Measurements from ENCODE around the gene SCUBE3. TPM values are rescaled to one million over a fixed set of nuclear protein-coding genes. Genes with fewer than 3 reads are reported as not detected.

Gene SCUBE3
- total and polyA plus RNA-seq, 2 donors, result 0.09 to 0.14 TPM

GRCh38 chr6:35170891-35171290 is 42.9 kb upstream of the SCUBE3 start:
- DNase-seq (ENCODE audit: low read depth in 6 of 9, low spot score in 9 of 9), result no peak
- H3K4me3 ChIP-seq (ENCODE audit: low read length in 2 of 2), result no peak overlapping the region
- 98% methylated on average over 3 of the region's 3 CpGs for WGBS
- H3K27me3 ChIP-seq (ENCODE audit: control insufficient read depth in 2 of 2, insufficient read depth in 1 of 2, low read length in 1 of 2), result peaks cover 0 to 7% of the 10 kb centered on the region in 2 donors
- H3K4me1 ChIP-seq (ENCODE audit: control insufficient read depth in 2 of 2, insufficient read depth in 2 of 2, low read length in 2 of 2), result no peaks in the 10 kb centered on the region
- H3K27ac ChIP-seq (ENCODE audit: low read depth in 1 of 2, low read length in 1 of 2), result no peak overlapping the region
- H3K9me3 ChIP-seq (ENCODE audit: control insufficient read depth in 2 of 2, insufficient read depth in 1 of 2, low read length in 1 of 2), result no peaks in the 10 kb centered on the region
- H3K36me3 ChIP-seq (ENCODE audit: control insufficient read depth in 2 of 2, insufficient read depth in 2 of 2, low read length in 1 of 2), result no peaks in the 10 kb centered on the region

GRCh38 chr6:35173044-35173426 is 40.7 kb upstream of the SCUBE3 start:
- Histone ChIP-seq H3K9me3 (ENCODE audit: control insufficient read depth in 2 of 2, insufficient read depth in 1 of 2, low read length in 1 of 2) (no peaks in the 10 kb centered on the region), H3K4me3 (ENCODE audit: low read length in 2 of 2) (no peak overlapping the region), H3K36me3 (ENCODE audit: control insufficient read depth in 2 of 2, insufficient read depth in 2 of 2, low read length in 1 of 2) (no peaks in the 10 kb centered on the region), H3K27ac (ENCODE audit: low read depth in 1 of 2, low read length in 1 of 2) (no peak overlapping the region), H3K4me1 (ENCODE audit: control insufficient read depth in 2 of 2, insufficient read depth in 2 of 2, low read length in 2 of 2) (no peaks in the 10 kb centered on the region), H3K27me3 (ENCODE audit: control insufficient read depth in 2 of 2, insufficient read depth in 1 of 2, low read length in 1 of 2) (peaks cover 0 to 7% of the 10 kb centered on the region in 2 donors)
- DNase-seq (ENCODE audit: low read depth in 6 of 9, low spot score in 9 of 9), result no peak
- WGBS, result 91% methylated on average over 5 of the region's 5 CpGs

- peaks cover 0 to 5% of the 10 kb centered on the region in 2 donors for H3K27me3 ChIP-seq (ENCODE audit: control insufficient read depth in 2 of 2, insufficient read depth in 1 of 2, low read length in 1 of 2)
- WGBS, result 86% methylated on average over 7 of the region's 7 CpGs
- no peaks in the 10 kb centered on the region for H3K4me1 ChIP-seq (ENCODE audit: control insufficient read depth in 2 of 2, insufficient read depth in 2 of 2, low read length in 2 of 2)
- DNase-seq (ENCODE audit: low read depth in 6 of 9, low spot score in 9 of 9), result no peak
- no peaks in the 10 kb centered on the region for H3K9me3 ChIP-seq (ENCODE audit: control insufficient read depth in 2 of 2, insufficient read depth in 1 of 2, low read length in 1 of 2)
- H3K4me3 ChIP-seq (ENCODE audit: low read length in 2 of 2), result no peak overlapping the region
- H3K36me3 ChIP-seq (ENCODE audit: control insufficient read depth in 2 of 2, insufficient read depth in 2 of 2, low read length in 1 of 2), result no peaks in the 10 kb centered on the region
- no peak overlapping the region for H3K27ac ChIP-seq (ENCODE audit: low read depth in 1 of 2, low read length in 1 of 2)
Observed at GRCh38 chr6:35173427-35174087, 40.2 kb upstream of the SCUBE3 start.

GRCh38 chr6:35174088-35174434 is 39.7 kb upstream of the SCUBE3 start:
- Histone ChIP-seq H3K27ac (ENCODE audit: low read depth in 1 of 2, low read length in 1 of 2) (no peak overlapping the region), H3K36me3 (ENCODE audit: control insufficient read depth in 2 of 2, insufficient read depth in 2 of 2, low read length in 1 of 2) (no peaks in the 10 kb centered on the region), H3K27me3 (ENCODE audit: control insufficient read depth in 2 of 2, insufficient read depth in 1 of 2, low read length in 1 of 2) (peaks cover 0 to 5% of the 10 kb centered on the region in 2 donors), H3K9me3 (ENCODE audit: control insufficient read depth in 2 of 2, insufficient read depth in 1 of 2, low read length in 1 of 2) (no peaks in the 10 kb centered on the region), H3K4me3 (ENCODE audit: low read length in 2 of 2) (no peak overlapping the region), H3K4me1 (ENCODE audit: control insufficient read depth in 2 of 2, insufficient read depth in 2 of 2, low read length in 2 of 2) (no peaks in the 10 kb centered on the region)
- no peak for DNase-seq (ENCODE audit: low read depth in 6 of 9, low spot score in 9 of 9)
- 70% methylated on average over 2 of the region's 2 CpGs for WGBS

- H3K27ac ChIP-seq (ENCODE audit: low read depth in 1 of 2, low read length in 1 of 2), result no peak overlapping the region
- H3K9me3 ChIP-seq (ENCODE audit: control insufficient read depth in 2 of 2, insufficient read depth in 1 of 2, low read length in 1 of 2), result no peaks in the 10 kb centered on the region
- DNase-seq (ENCODE audit: low read depth in 6 of 9, low spot score in 9 of 9), result no peak
- WGBS, result 95% methylated on average over 4 of the region's 4 CpGs
- no peak overlapping the region for H3K4me3 ChIP-seq (ENCODE audit: low read length in 2 of 2)
- H3K4me1 ChIP-seq (ENCODE audit: control insufficient read depth in 2 of 2, insufficient read depth in 2 of 2, low read length in 2 of 2), result no peaks in the 10 kb centered on the region
- no peaks in the 10 kb centered on the region for H3K36me3 ChIP-seq (ENCODE audit: control insufficient read depth in 2 of 2, insufficient read depth in 2 of 2, low read length in 1 of 2)
- H3K27me3 ChIP-seq (ENCODE audit: control insufficient read depth in 2 of 2, insufficient read depth in 1 of 2, low read length in 1 of 2), result peaks cover 0 to 5% of the 10 kb centered on the region in 2 donors
Observed at GRCh38 chr6:35174501-35174900, 39.3 kb upstream of the SCUBE3 start.

- 45% methylated on average over 3 of the region's 3 CpGs for WGBS
- H3K4me1 ChIP-seq (ENCODE audit: control insufficient read depth in 2 of 2, insufficient read depth in 2 of 2, low read length in 2 of 2), result no peaks in the 10 kb centered on the region
- H3K4me3 ChIP-seq (ENCODE audit: low read length in 2 of 2), result no peak overlapping the region
- DNase-seq (ENCODE audit: low read depth in 6 of 9, low spot score in 9 of 9), result no peak
- no peaks in the 10 kb centered on the region for H3K36me3 ChIP-seq (ENCODE audit: control insufficient read depth in 2 of 2, insufficient read depth in 2 of 2, low read length in 1 of 2)
- H3K9me3 ChIP-seq (ENCODE audit: control insufficient read depth in 2 of 2, insufficient read depth in 1 of 2, low read length in 1 of 2), result no peaks in the 10 kb centered on the region
- peaks cover 0 to 7% of the 10 kb centered on the region in 2 donors for H3K27me3 ChIP-seq (ENCODE audit: control insufficient read depth in 2 of 2, insufficient read depth in 1 of 2, low read length in 1 of 2)
- no peak overlapping the region for H3K27ac ChIP-seq (ENCODE audit: low read depth in 1 of 2, low read length in 1 of 2)
Observed at GRCh38 chr6:35176301-35177024, 37.3 kb upstream of the SCUBE3 start.

GRCh38 chr6:35177157-35177556 is 36.6 kb upstream of the SCUBE3 start:
- Histone ChIP-seq H3K4me1 (ENCODE audit: control insufficient read depth in 2 of 2, insufficient read depth in 2 of 2, low read length in 2 of 2) (peaks cover 0 to 5% of the 10 kb centered on the region in 2 donors), H3K27me3 (ENCODE audit: control insufficient read depth in 2 of 2, insufficient read depth in 1 of 2, low read length in 1 of 2) (peaks cover 0 to 14% of the 10 kb centered on the region in 2 donors), H3K9me3 (ENCODE audit: control insufficient read depth in 2 of 2, insufficient read depth in 1 of 2, low read length in 1 of 2) (no peaks in the 10 kb centered on the region), H3K36me3 (ENCODE audit: control insufficient read depth in 2 of 2, insufficient read depth in 2 of 2, low read length in 1 of 2) (no peaks in the 10 kb centered on the region), H3K27ac (ENCODE audit: low read depth in 1 of 2, low read length in 1 of 2) (no peak overlapping the region), H3K4me3 (ENCODE audit: low read length in 2 of 2) (no peak overlapping the region)
- DNase-seq (ENCODE audit: low read depth in 6 of 9, low spot score in 9 of 9), result no peak
- WGBS, result 91% methylated on average over 3 of the region's 3 CpGs

GRCh38 chr6:35177596-35177995 is 36.2 kb upstream of the SCUBE3 start:
- Histone ChIP-seq H3K27me3 (ENCODE audit: control insufficient read depth in 2 of 2, insufficient read depth in 1 of 2, low read length in 1 of 2) (peaks cover 0 to 15% of the 10 kb centered on the region in 2 donors), H3K27ac (ENCODE audit: low read depth in 1 of 2, low read length in 1 of 2) (no peak overlapping the region), H3K9me3 (ENCODE audit: control insufficient read depth in 2 of 2, insufficient read depth in 1 of 2, low read length in 1 of 2) (no peaks in the 10 kb centered on the region)

GRCh38 chr6:35178012-35178411 is 35.7 kb upstream of the SCUBE3 start:
- no peak overlapping the region for H3K4me3 ChIP-seq (ENCODE audit: low read length in 2 of 2)
- H3K27me3 ChIP-seq (ENCODE audit: control insufficient read depth in 2 of 2, insufficient read depth in 1 of 2, low read length in 1 of 2), result peaks cover 0 to 18% of the 10 kb centered on the region in 2 donors
- H3K36me3 ChIP-seq (ENCODE audit: control insufficient read depth in 2 of 2, insufficient read depth in 2 of 2, low read length in 1 of 2), result no peaks in the 10 kb centered on the region
- peaks cover 0 to 5% of the 10 kb centered on the region in 2 donors for H3K4me1 ChIP-seq (ENCODE audit: control insufficient read depth in 2 of 2, insufficient read depth in 2 of 2, low read length in 2 of 2)
- DNase-seq (ENCODE audit: low read depth in 6 of 9, low spot score in 9 of 9), result no peak
- H3K27ac ChIP-seq (ENCODE audit: low read depth in 1 of 2, low read length in 1 of 2), result no peak overlapping the region
- H3K9me3 ChIP-seq (ENCODE audit: control insufficient read depth in 2 of 2, insufficient read depth in 1 of 2, low read length in 1 of 2), result no peaks in the 10 kb centered on the region
- WGBS, result 96% methylated on average over 2 of the region's 2 CpGs

More at GRCh38 chr6:35177596-35177995, 36.2 kb upstream of the SCUBE3 start:
- Histone ChIP-seq H3K4me1 (ENCODE audit: control insufficient read depth in 2 of 2, insufficient read depth in 2 of 2, low read length in 2 of 2) (peaks cover 0 to 5% of the 10 kb centered on the region in 2 donors), H3K4me3 (ENCODE audit: low read length in 2 of 2) (no peak overlapping the region), H3K36me3 (ENCODE audit: control insufficient read depth in 2 of 2, insufficient read depth in 2 of 2, low read length in 1 of 2) (no peaks in the 10 kb centered on the region)
- WGBS, result 85% methylated on average over 2 of the region's 2 CpGs
- no peak for DNase-seq (ENCODE audit: low read depth in 6 of 9, low spot score in 9 of 9)

Measured in thymus (tissue), 11 donors.